HFFc6 (cell line): ENCODE results near the gene KLHL35. TPM values are rescaled to one million over a fixed set of nuclear protein-coding genes. Genes with fewer than 3 reads are reported as not detected.

ENCODE experiments used
- DNase-seq: peaks from one replicate; pipeline ENCODE4 v3.0.0-alpha.2; 2018
- H3K27ac Mint-ChIP-seq: 2 replicates; pipeline ENCODE4 v1.8.0; 2020; ENCODE audit warnings: mild to moderate bottlenecking, mixed read lengths
- H3K27me3 Mint-ChIP-seq: 2 replicates; pipeline ENCODE4 v1.8.0; 2021; ENCODE audit warnings: mild to moderate bottlenecking, moderate library complexity, mixed read lengths; ENCODE audit not compliant: insufficient read depth
- H3K36me3 Mint-ChIP-seq: 2 replicates; pipeline ENCODE4 v1.8.0; 2021; ENCODE audit warnings: low read depth, mixed read lengths
- H3K4me1 Mint-ChIP-seq: 2 replicates; pipeline ENCODE4 v1.8.0; 2020; ENCODE audit warnings: low read depth, mixed read lengths
- H3K4me3 Mint-ChIP-seq: 2 replicates; pipeline ENCODE4 v1.8.0; 2020; ENCODE audit warnings: mild to moderate bottlenecking, moderate library complexity, mixed read lengths
- H3K9me3 Mint-ChIP-seq: 2 replicates; pipeline ENCODE4 v1.8.0; 2020; ENCODE audit warnings: mild to moderate bottlenecking, mixed read lengths
- CTCF ChIP-seq: fragments of 200-600 bp; sonication (generic); IDR thresholded peaks from 2 replicates; pipeline ENCODE4 v1.5.0; 2021; ENCODE audit warnings: antibody characterized with exemption, mild to moderate bottlenecking
- total RNA-seq, 6 experiments: library from RNA; stranded (reverse); fragmentation: NEBNext Ultra II Directional; extraction: Animal tissue kit (Norgen Biotek cat#: 25700); gene quantifications; 2 replicates in 1 of 6; 3 replicates in 5 of 6; pipeline ENCODE4 v1.2.3, GENCODE V29; 2021

Gene KLHL35
- total RNA-seq, 6 experiments from 2014 or later = not detected

- peaks cover 7% of the 10 kb centered on the region for H3K27me3 Mint-ChIP-seq
- no peak for DNase-seq
- no peak overlapping the region for H3K4me3 Mint-ChIP-seq
- no peaks in the 10 kb centered on the region for H3K9me3 Mint-ChIP-seq
- H3K36me3 Mint-ChIP-seq = no peaks in the 10 kb centered on the region
- no peak overlapping the region for H3K27ac Mint-ChIP-seq
- peaks cover 16% of the 10 kb centered on the region for H3K4me1 Mint-ChIP-seq
- no peak for TF ChIP-seq CTCF
Observed at GRCh38 chr11:75479597-75480145, 46.7 kb upstream of the KLHL35 start.

- no peak for TF ChIP-seq CTCF
- H3K27ac Mint-ChIP-seq = no peak overlapping the region
- no peak for DNase-seq
- no peaks in the 10 kb centered on the region for H3K9me3 Mint-ChIP-seq
- H3K4me3 Mint-ChIP-seq = no peak overlapping the region
- H3K4me1 Mint-ChIP-seq = peaks cover 23% of the 10 kb centered on the region
- peaks cover 7% of the 10 kb centered on the region for H3K27me3 Mint-ChIP-seq
- no peaks in the 10 kb centered on the region for H3K36me3 Mint-ChIP-seq
Observed at GRCh38 chr11:75478783-75479596, 46.0 kb upstream of the KLHL35 start.

- Mint-ChIP-seq H3K4me1 (peaks cover 24% of the 10 kb centered on the region), H3K9me3 (no peaks in the 10 kb centered on the region), H3K27me3 (peaks cover 11% of the 10 kb centered on the region), H3K36me3 (no peaks in the 10 kb centered on the region), H3K27ac (no peak overlapping the region), H3K4me3 (no peak overlapping the region)
- TF ChIP-seq CTCF = no peak
- DNase-seq = no peak
Observed at GRCh38 chr11:75477614-75477935, 44.6 kb upstream of the KLHL35 start.

GRCh38 chr11:75476739-75477613 is 44.0 kb upstream of the KLHL35 start:
- no peak overlapping the region for H3K27ac Mint-ChIP-seq
- H3K4me3 Mint-ChIP-seq = no peak overlapping the region
- DNase-seq = no peak

More at GRCh38 chr11:75476739-75477613, 44.0 kb upstream of the KLHL35 start:
- Mint-ChIP-seq H3K4me1 (peaks cover 24% of the 10 kb centered on the region), H3K9me3 (no peaks in the 10 kb centered on the region), H3K27me3 (peaks cover 7% of the 10 kb centered on the region), H3K36me3 (no peaks in the 10 kb centered on the region)
- TF ChIP-seq CTCF = no peak
